ENCODE measurements around the gene ADCY4.

DNA sequence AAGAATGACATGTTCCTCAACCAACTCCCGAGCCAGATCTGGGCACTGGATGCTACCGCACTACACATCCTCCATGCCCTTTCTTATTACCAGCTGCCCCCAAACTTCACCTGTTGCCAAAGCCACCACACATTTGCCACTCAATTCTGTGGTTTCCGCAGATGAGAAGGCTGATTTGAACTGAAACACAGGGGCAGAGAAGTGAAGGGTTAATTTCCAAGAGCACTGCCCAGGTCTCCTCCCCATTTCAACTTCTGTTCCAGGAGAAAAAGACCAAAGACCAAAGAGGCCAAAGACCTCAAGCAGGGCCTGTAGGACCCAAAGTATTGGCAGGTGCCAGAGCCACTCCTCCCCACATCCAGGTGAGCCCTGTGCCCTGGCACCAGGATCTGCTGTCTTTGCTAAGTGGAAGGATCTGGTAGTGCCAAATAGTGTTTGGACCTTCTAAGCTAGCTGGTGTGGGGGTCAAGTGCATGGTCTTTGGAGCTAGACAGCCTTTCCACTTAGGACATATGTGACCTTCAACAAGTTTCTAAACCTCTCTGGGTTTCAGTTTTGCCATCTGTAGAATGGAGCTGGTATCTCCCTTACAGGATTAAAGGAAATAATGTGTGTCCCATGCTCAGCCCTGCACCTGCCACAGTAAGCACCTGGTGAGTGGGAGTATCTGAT is 43.3 kb downstream of the ADCY4 start:
- TF ChIP-seq TAF1 (IDR thresholded peaks at IDR 0.05; ENCODE audit: low read depth, low read length) (no peak), POLR2AphosphoS5 (IDR thresholded peaks at IDR 0.05; ENCODE audit: low read depth, low read length) (no peak), POLR2A (IDR thresholded peaks at IDR 0.05; ENCODE audit: low read depth, low read length) (no peak), SPI1 (IDR thresholded peaks at IDR 0.05; ENCODE audit: low read depth, low read length) (no peak)

Data from GM12891 (cell line).